HL-60 (cell line): ENCODE measurements around the gene PCDHGA1.

Experiments used
- CTCF ChIP-seq: IDR thresholded peaks from one replicate; pipeline ENCODE4 v1.5.1; 2011; ENCODE audit warnings: low read length, control low read depth, inconsistent platforms; ENCODE audit not compliant: insufficient read depth
- POLR2AphosphoS5 ChIP-seq: IDR thresholded peaks from 2 replicates; pipeline ENCODE4 v1.6.1; 2012; ENCODE audit warnings: low read depth
- REST ChIP-seq: IDR thresholded peaks from 2 replicates; pipeline ENCODE4 v1.6.1; 2012; ENCODE audit warnings: low read depth; ENCODE audit not compliant: insufficient replicate concordance

GRCh38 chr5:141518618-141519015 lies 188.3 kb downstream of the PCDHGA1 start:
- TF ChIP-seq CTCF (no peak), POLR2AphosphoS5 (no peak), REST (no peak)
